ENCODE measurements around the gene TSHZ2. TPM values are rescaled to one million over a fixed set of nuclear protein-coding genes. Genes with fewer than 3 reads are reported as not detected.

TSHZ2 gene
- total RNA-seq, 3 donors from 2014 or later (not counting 1 experiment from before 2014, with no cell fraction given), result 1.8 to 1.9 TPM; not detected in 1

GRCh38 chr20:53330601-53331140, 358.5 kb downstream of the TSHZ2 start:
- intact Hi-C loops (cut with micrococcal nuclease), result no loop called here
- Histone ChIP-seq H3K9me3 (ENCODE audit: control insufficient read depth, insufficient read depth, low read length) (no peaks in the 10 kb centered on the region), H3K4me1 (ENCODE audit: control insufficient read depth, insufficient read depth, low read length) (no peaks in the 10 kb centered on the region), H3K36me3 (ENCODE audit: control insufficient read depth, insufficient read depth, low read length) (no peaks in the 10 kb centered on the region), H3K4me3 (ENCODE audit: low read length) (no peak overlapping the region), H3K27ac (ENCODE audit: low read length) (no peak overlapping the region), H3K27me3 (ENCODE audit: control insufficient read depth, insufficient read depth, low read length) (no peaks in the 10 kb centered on the region)
- peaks cover 27% of the 10 kb centered on the region in 2 donors for H3K27me3 Mint-ChIP-seq (ENCODE audit: low read depth in 2 of 2)
- no peaks in the 10 kb centered on the region for H3K36me3 Mint-ChIP-seq
- no peak for TF ChIP-seq CTCF (IDR thresholded peaks at IDR 0.05)
- ATAC-seq, result no peak
- no peaks in the 10 kb centered on the region for H3K4me1 Mint-ChIP-seq
- DNase-seq, result no peak
- H3K4me3 Mint-ChIP-seq, result no peak overlapping the region
- H3K9me3 Mint-ChIP-seq, result no peaks in the 10 kb centered on the region
- 89% methylated on average over 6 of the region's 6 CpGs for WGBS (ENCODE audit: insufficient coverage)
- H3K27ac Mint-ChIP-seq, result no peak overlapping the region

GRCh38 chr20:53331151-53331973, 359.2 kb downstream of the TSHZ2 start:
- TF ChIP-seq CTCF (IDR thresholded peaks at IDR 0.05), result no peak
- no peaks in the 10 kb centered on the region for H3K36me3 Mint-ChIP-seq
- Histone ChIP-seq H3K4me3 (ENCODE audit: low read length) (no peak overlapping the region), H3K36me3 (ENCODE audit: control insufficient read depth, insufficient read depth, low read length) (no peaks in the 10 kb centered on the region), H3K9me3 (ENCODE audit: control insufficient read depth, insufficient read depth, low read length) (no peaks in the 10 kb centered on the region), H3K4me1 (ENCODE audit: control insufficient read depth, insufficient read depth, low read length) (no peaks in the 10 kb centered on the region), H3K27me3 (ENCODE audit: control insufficient read depth, insufficient read depth, low read length) (no peaks in the 10 kb centered on the region), H3K27ac (ENCODE audit: low read length) (no peak overlapping the region)
- H3K9me3 Mint-ChIP-seq, result no peaks in the 10 kb centered on the region
- H3K4me3 Mint-ChIP-seq, result no peak overlapping the region
- ATAC-seq (no peak), DNase-seq (no peak)
- H3K27ac Mint-ChIP-seq, result no peak overlapping the region
- WGBS (ENCODE audit: insufficient coverage), result 68% methylated on average over 12 of the region's 12 CpGs
- no peaks in the 10 kb centered on the region for H3K4me1 Mint-ChIP-seq
- intact Hi-C loops (cut with micrococcal nuclease), result no loop called here
- peaks cover 27% of the 10 kb centered on the region in 2 donors for H3K27me3 Mint-ChIP-seq (ENCODE audit: low read depth in 2 of 2)

- no peaks in the 10 kb centered on the region for H3K4me1 Mint-ChIP-seq
- H3K4me1 ChIP-seq (ENCODE audit: control insufficient read depth, insufficient read depth, low read length), result no peaks in the 10 kb centered on the region
- WGBS (ENCODE audit: insufficient coverage), result 82% methylated on average over 9 of the region's 9 CpGs
Measured at GRCh38 chr20:53332022-53332837, 360.1 kb downstream of the TSHZ2 start.

More at GRCh38 chr20:53332022-53332837, 360.1 kb downstream of the TSHZ2 start:
- no peak for ATAC-seq
- H3K27ac Mint-ChIP-seq, result no peak overlapping the region
- H3K27me3 ChIP-seq (ENCODE audit: control insufficient read depth, insufficient read depth, low read length), result no peaks in the 10 kb centered on the region
- H3K4me3 Mint-ChIP-seq, result no peak overlapping the region
- TF ChIP-seq CTCF (IDR thresholded peaks at IDR 0.05), result no peak
- intact Hi-C loops (cut with micrococcal nuclease), result no loop called here
- H3K36me3 ChIP-seq (ENCODE audit: control insufficient read depth, insufficient read depth, low read length), result no peaks in the 10 kb centered on the region
- H3K4me3 ChIP-seq (ENCODE audit: low read length), result no peak overlapping the region
- no peak for DNase-seq
- H3K9me3 ChIP-seq (ENCODE audit: control insufficient read depth, insufficient read depth, low read length), result no peaks in the 10 kb centered on the region
- no peaks in the 10 kb centered on the region for H3K9me3 Mint-ChIP-seq
- no peak overlapping the region for H3K27ac ChIP-seq (ENCODE audit: low read length)
- peaks cover 23 to 27% of the 10 kb centered on the region in 2 donors for H3K27me3 Mint-ChIP-seq (ENCODE audit: low read depth in 2 of 2)
- no peaks in the 10 kb centered on the region for H3K36me3 Mint-ChIP-seq
